Immature natural killer cell (primary cell): ENCODE data around the gene PRSS2. TPM values are rescaled to one million over a fixed set of nuclear protein-coding genes. Genes with fewer than 3 reads are reported as not detected.
A peak's percentile ranks its signal among the peaks of the same experiment; 100 is the strongest.

ENCODE experiments used
- DNase-seq, 3 donors: peaks; one replicate each; pipeline ENCODE4 v3.0.0; 2022; ENCODE audit warnings: mixed read lengths in 1 of 3
- H3K27ac Mint-ChIP-seq, 6 donors: one replicate each; pipeline ENCODE4 v1.8.0; 2020; ENCODE audit warnings: mixed read lengths in 6 of 6, mild to moderate bottlenecking in 5 of 6, inconsistent platforms in 4 of 6, moderate library complexity in 3 of 6
- H3K27me3 Mint-ChIP-seq, 3 donors: one replicate each; pipeline ENCODE4 v1.8.0; 2020 to 2021; ENCODE audit warnings: low read depth in 3 of 3, mild to moderate bottlenecking in 3 of 3, mixed read lengths in 3 of 3, moderate library complexity in 3 of 3, inconsistent platforms in 1 of 3
- H3K36me3 Mint-ChIP-seq, 3 donors: one replicate each; pipeline ENCODE4 v1.8.0; 2020; ENCODE audit warnings: mixed read lengths in 3 of 3, inconsistent platforms in 2 of 3, mild to moderate bottlenecking in 2 of 3
- H3K4me1 Mint-ChIP-seq, 2 donors: one replicate each; pipeline ENCODE4 v1.8.0; 2020; ENCODE audit warnings: inconsistent platforms in 2 of 2, mild to moderate bottlenecking in 2 of 2, mixed read lengths in 2 of 2, moderate library complexity in 1 of 2
- H3K4me3 Mint-ChIP-seq, 5 donors: one replicate each; pipeline ENCODE4 v1.8.0; 2020; ENCODE audit warnings: mild to moderate bottlenecking in 5 of 5, mixed read lengths in 5 of 5, inconsistent platforms in 3 of 5, moderate library complexity in 3 of 5
- H3K9me3 Mint-ChIP-seq, 6 donors: one replicate each; pipeline ENCODE4 v1.8.0; 2020; ENCODE audit warnings: mild to moderate bottlenecking in 6 of 6, mixed read lengths in 6 of 6, inconsistent platforms in 4 of 6, moderate library complexity in 3 of 6
- polyA plus RNA-seq, 3 donors: library from polyadenylated mRNA; unstranded; fragments of 300-500 nt; fragmentation: Illumina TruSeq; gene quantifications; one replicate each; pipeline ENCODE4 v1.2.3, GENCODE V29; 2021

PRSS2 gene
- polyA plus RNA-seq, 3 donors from 2014 or later: not detected

DNA sequence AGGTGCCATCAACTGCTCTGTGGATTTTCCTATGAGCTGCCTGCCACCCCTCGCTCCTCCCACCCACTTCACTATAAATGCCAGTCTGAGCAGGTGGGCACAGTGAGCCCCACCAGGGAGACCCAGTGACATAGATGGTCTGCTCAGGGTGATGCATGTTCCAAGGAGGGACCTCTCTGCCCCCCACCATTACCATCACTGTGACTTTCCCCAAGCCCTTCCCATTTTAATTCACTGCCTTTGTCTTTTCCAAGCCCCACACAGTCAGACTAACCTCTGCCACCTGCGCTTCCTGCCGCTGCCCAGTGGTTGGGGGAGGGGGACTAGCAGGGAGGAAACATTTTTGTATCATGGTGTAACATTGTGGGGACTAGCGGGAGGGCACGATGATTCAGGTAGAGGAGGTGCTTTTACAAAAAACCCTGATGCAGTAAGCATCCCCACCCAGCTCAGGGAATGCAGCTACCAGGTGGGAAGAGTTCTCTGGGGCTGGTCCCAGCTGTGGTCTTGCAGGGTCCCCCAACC is 24.6 kb downstream of the PRSS2 start:
- Mint-ChIP-seq H3K36me3 (peaks cover 20 to 45% (median 42%) of the 10 kb centered on the region in 3 donors), H3K4me3 (peak overlapping the region; percentile 98 to 100 (median 100))
- peak; percentile 62 to 67 (median 66) for DNase-seq

DNA sequence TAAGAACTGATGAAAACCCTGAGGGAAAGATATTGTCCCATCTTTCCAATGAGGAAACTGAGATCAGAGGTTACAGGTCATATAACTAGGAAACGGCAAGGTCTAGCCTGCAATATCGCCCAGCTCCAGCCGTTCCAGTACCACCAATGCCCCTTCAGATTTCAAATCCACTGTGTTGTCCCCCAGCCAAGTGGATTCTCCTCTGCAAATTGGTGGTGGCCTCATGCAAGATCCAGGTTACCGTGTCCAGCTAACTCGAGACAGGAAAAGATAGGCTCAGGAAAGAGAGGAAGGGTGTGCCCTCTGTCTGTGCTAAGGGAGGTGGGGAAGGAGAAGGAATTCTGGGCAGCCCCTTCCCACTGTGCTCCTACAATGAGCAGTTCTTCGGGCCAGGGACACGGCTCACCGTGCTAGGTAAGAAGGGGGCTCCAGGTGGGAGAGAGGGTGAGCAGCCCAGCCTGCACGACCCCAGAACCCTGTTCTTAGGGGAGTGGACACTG is 25.3 kb downstream of the PRSS2 start:
- peak in 1 of 3 donors; percentile 16 for DNase-seq
- Mint-ChIP-seq H3K9me3 (no peaks in the 10 kb centered on the region), H3K27ac (peak overlapping the region; percentile 97 to 100 (median 100)), H3K36me3 (peaks cover 25 to 46% (median 43%) of the 10 kb centered on the region in 3 donors), H3K27me3 (peaks cover 16 to 34% (median 24%) of the 10 kb centered on the region in 3 donors), H3K4me3 (peak overlapping the region; percentile 98 to 100 (median 100)), H3K4me1 (peaks cover 83% of the 10 kb centered on the region in 2 donors)

More for the DNA sequence above, 24.6 kb downstream of the PRSS2 start:
- Mint-ChIP-seq H3K9me3 (no peaks in the 10 kb centered on the region), H3K27me3 (peaks cover 16 to 34% (median 24%) of the 10 kb centered on the region in 3 donors), H3K27ac (peak overlapping the region; percentile 97 to 100 (median 100)), H3K4me1 (peaks cover 83% of the 10 kb centered on the region in 2 donors)

DNA sequence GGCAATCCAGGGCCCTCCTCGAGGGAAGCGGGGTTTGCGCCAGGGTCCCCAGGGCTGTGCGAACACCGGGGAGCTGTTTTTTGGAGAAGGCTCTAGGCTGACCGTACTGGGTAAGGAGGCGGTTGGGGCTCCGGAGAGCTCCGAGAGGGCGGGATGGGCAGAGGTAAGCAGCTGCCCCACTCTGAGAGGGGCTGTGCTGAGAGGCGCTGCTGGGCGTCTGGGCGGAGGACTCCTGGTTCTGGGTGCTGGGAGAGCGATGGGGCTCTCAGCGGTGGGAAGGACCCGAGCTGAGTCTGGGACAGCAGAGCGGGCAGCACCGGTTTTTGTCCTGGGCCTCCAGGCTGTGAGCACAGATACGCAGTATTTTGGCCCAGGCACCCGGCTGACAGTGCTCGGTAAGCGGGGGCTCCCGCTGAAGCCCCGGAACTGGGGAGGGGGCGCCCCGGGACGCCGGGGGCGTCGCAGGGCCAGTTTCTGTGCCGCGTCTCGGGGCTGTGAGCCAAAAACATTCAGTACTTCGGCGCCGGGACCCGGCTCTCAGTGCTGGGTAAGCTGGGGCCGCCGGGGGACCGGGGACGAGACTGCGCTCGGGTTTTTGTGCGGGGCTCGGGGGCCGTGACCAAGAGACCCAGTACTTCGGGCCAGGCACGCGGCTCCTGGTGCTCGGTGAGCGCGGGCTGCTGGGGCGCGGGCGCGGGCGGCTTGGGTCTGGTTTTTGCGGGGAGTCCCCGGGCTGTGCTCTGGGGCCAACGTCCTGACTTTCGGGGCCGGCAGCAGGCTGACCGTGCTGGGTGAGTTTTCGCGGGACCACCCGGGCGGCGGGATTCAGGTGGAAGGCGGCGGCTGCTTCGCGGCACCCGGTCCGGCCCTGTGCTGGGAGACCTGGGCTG is 26.0 kb downstream of the PRSS2 start:
- Mint-ChIP-seq H3K36me3 (peaks cover 29 to 47% (median 42%) of the 10 kb centered on the region in 3 donors), H3K4me3 (peak overlapping the region; percentile 98 to 100 (median 100)), H3K27ac (peak overlapping the region; percentile 97 to 100 (median 100)), H3K4me1 (peaks cover 83 to 84% of the 10 kb centered on the region in 2 donors), H3K9me3 (no peaks in the 10 kb centered on the region), H3K27me3 (peaks cover 16 to 34% (median 24%) of the 10 kb centered on the region in 3 donors)
- DNase-seq: peak; percentile 37 to 52 (median 44)

DNA sequence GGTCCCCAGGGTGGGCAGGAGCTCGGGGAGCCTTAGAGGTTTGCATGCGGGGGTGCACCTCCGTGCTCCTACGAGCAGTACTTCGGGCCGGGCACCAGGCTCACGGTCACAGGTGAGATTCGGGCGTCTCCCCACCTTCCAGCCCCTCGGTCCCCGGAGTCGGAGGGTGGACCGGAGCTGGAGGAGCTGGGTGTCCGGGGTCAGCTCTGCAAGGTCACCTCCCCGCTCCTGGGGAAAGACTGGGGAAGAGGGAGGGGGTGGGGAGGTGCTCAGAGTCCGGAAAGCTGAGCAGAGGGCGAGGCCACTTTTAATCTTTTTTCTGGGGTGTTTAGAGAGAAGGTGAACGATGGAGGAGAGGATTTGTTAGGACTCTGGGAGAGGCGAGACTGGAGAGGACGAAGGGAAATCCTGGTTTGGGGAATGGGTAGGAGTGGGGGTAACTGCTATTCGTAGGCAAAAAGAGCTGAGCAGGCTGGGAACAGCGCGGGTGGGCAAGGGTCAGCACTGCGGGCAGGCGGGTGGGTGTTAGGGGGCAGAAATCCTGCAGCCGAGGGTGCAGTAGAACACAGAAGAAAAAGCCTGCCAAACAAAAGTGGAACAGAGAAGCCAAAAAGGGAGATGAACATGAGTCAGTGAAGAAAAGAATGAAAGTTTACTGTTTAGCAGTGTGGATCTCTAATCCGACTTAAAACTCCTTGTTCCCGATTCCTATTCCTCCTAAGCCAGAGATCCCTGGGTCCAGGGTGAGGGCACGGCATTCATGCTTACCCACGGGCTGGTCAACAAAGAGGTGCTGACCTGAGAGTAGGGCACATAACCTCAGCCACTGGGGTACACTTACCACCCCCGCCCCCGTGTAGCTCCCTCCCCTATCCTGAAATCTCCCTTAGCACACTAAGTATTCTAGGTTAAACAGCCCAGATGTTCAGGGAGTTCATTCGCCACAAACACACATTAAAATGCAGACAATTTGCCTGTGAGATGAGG is 26.9 kb downstream of the PRSS2 start:
- peak; percentile 38 to 55 (median 48) for DNase-seq
- Mint-ChIP-seq H3K27me3 (peaks cover 16 to 34% (median 24%) of the 10 kb centered on the region in 3 donors), H3K36me3 (peaks cover 38 to 50% (median 46%) of the 10 kb centered on the region in 3 donors)

DNA sequence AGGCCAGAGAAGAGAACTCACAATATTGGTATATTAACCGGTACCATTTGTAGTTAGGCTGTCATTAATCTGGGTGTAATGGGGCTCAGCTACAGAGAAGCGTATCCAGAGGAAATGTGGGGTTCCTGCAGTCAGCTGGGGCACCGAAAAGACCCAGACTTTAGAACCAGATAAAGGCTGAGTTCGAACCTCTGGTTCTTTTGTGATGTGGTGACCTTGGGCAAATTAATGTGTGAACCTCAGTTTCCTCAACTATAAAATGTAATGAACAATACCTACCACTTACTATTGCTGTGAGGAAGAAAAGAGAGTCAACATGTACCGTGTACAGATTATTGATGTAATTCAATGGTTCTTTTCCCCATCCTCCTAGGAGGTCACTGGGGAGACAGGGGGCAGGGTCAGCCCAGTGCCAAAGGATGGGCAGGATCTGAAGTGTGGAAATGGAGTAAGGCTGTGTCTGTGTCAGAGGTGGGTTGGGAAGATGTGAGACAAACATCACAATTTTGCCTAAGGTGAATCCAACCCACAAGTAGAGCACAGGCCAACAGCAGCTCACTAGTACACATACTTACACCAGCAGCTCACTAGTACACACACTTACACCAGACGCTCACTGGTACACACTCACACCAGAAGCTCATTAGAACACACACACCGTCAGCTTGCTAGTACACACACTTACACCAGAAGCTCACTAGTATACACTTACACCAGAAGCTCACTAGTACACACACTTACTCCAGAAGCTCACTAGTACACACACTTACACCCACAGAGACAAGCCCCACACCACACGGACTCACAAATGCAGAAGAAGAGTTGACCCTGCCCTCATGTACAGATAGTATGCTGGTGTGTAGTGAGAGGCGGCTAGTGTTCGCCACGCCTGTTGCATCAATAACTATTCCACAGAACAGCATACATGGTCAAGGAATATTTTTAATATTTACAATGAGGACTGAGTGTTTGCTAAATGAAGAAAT is 28.0 kb downstream of the PRSS2 start:
- peak in 2 of 3 donors; percentile 53 to 57 for DNase-seq
- no peaks in the 10 kb centered on the region for H3K9me3 Mint-ChIP-seq
- H3K4me1 Mint-ChIP-seq: peaks cover 83 to 88% of the 10 kb centered on the region in 2 donors
- peak overlapping the region; percentile 98 to 100 (median 100) for H3K4me3 Mint-ChIP-seq
- peaks cover 16 to 34% (median 24%) of the 10 kb centered on the region in 3 donors for H3K27me3 Mint-ChIP-seq
- peak overlapping the region; percentile 97 to 100 (median 100) for H3K27ac Mint-ChIP-seq
- peaks cover 41 to 53% (median 46%) of the 10 kb centered on the region in 3 donors for H3K36me3 Mint-ChIP-seq

More for the DNA sequence above, 26.9 kb downstream of the PRSS2 start:
- Mint-ChIP-seq H3K9me3 (no peaks in the 10 kb centered on the region), H3K4me3 (peak overlapping the region; percentile 98 to 100 (median 100)), H3K27ac (peak overlapping the region; percentile 97 to 100 (median 100)), H3K4me1 (peaks cover 83 to 86% of the 10 kb centered on the region in 2 donors)

DNA sequence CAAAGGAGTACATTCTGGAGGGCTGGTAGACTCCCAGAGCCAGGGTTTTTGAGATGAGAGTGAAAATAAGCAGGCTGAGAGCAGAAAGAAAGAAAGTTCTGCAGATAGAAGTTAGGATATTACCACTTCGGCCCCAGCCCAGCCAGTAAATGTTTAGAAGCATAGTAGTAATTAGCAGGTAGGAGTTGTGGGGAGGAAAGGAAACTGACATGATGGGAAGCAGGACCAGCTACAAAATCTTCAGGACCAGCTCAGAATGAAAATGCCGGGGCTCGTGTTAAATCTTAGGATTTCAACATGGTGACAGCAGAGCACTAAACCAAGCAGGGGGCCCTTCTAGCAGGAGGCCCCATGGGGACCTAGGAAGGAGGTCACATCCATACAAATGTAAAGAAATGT is 28.7 kb downstream of the PRSS2 start:
- Mint-ChIP-seq H3K27ac (peak overlapping the region; percentile 97 to 100 (median 100)), H3K27me3 (peaks cover 16 to 34% (median 22%) of the 10 kb centered on the region in 3 donors), H3K4me1 (peaks cover 83 to 88% of the 10 kb centered on the region in 2 donors), H3K9me3 (no peaks in the 10 kb centered on the region), H3K36me3 (peaks cover 39 to 57% (median 45%) of the 10 kb centered on the region in 3 donors), H3K4me3 (peak overlapping the region; percentile 98 to 100 (median 100))
- no peak for DNase-seq

DNA sequence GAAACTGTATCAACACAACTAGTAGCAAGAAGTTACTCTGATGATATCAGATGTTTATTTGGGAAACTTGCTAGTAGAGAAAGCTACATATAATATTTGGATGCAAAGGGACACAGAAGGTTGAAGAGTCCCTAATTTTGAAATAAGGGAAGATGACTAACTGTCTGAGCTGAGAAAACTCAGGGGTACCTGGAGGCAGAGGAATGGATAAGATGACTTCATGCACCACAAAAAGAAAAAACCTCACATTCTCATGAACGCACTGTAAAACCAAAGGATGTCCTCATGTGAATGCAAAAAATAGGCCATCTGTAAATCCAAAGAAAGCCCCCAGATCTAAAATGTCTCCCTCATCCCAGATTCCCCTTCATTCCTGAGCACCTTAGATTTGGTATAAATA is 29.3 kb downstream of the PRSS2 start:
- Mint-ChIP-seq H3K4me1 (peaks cover 83 to 88% of the 10 kb centered on the region in 2 donors), H3K27me3 (peaks cover 19 to 38% (median 22%) of the 10 kb centered on the region in 3 donors), H3K36me3 (peaks cover 42 to 63% (median 52%) of the 10 kb centered on the region in 3 donors), H3K27ac (peak overlapping the region; percentile 97 to 100 (median 100)), H3K9me3 (no peaks in the 10 kb centered on the region), H3K4me3 (peak overlapping the region; percentile 98 to 100 (median 100))
- peak in 1 of 3 donors; percentile 41 for DNase-seq

DNA sequence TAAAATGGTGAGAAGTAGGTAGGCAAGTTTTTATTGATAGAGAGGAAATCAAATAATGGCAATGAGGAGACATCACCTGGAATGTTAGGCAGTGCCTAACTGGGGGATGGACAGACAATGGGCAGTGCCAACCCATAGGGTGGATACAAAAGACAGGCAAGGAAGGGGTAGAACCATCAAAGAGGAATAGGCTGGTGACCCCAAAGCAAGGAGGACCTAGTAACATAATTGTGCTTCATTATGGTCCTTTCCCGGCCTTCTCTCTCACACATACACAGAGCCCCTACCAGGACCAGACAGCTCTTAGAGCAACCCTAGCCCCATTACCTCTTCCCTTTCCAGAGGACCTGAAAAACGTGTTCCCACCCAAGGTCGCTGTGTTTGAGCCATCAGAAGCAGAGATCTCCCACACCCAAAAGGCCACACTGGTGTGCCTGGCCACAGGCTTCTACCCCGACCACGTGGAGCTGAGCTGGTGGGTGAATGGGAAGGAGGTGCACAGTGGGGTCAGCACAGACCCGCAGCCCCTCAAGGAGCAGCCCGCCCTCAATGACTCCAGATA is 30.0 kb downstream of the PRSS2 start:
- DNase-seq: no peak
- peak overlapping the region; percentile 98 to 100 (median 100) for H3K4me3 Mint-ChIP-seq
- peaks cover 14 to 33% (median 19%) of the 10 kb centered on the region in 3 donors for H3K27me3 Mint-ChIP-seq
- no peaks in the 10 kb centered on the region for H3K9me3 Mint-ChIP-seq
- H3K27ac Mint-ChIP-seq: peak overlapping the region; percentile 97 to 100 (median 100)
- H3K36me3 Mint-ChIP-seq: peaks cover 42 to 63% (median 53%) of the 10 kb centered on the region in 3 donors
- peaks cover 83 to 88% of the 10 kb centered on the region in 2 donors for H3K4me1 Mint-ChIP-seq

DNA sequence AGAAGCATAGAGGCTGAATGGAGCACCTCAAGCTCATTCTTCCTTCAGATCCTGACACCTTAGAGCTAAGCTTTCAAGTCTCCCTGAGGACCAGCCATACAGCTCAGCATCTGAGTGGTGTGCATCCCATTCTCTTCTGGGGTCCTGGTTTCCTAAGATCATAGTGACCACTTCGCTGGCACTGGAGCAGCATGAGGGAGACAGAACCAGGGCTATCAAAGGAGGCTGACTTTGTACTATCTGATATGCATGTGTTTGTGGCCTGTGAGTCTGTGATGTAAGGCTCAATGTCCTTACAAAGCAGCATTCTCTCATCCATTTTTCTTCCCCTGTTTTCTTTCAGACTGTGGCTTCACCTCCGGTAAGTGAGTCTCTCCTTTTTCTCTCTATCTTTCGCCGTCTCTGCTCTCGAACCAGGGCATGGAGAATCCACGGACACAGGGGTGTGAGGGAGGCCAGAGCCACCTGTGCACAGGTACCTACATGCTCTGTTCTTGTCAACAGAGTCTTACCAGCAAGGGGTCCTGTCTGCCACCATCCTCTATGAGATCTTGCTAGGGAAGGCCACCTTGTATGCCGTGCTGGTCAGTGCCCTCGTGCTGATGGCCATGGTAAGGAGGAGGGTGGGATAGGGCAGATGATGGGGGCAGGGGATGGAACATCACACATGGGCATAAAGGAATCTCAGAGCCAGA is 31.0 kb downstream of the PRSS2 start:
- peaks cover 90% of the 10 kb centered on the region in 2 donors for H3K4me1 Mint-ChIP-seq
- peaks cover 6 to 25% (median 9%) of the 10 kb centered on the region in 3 donors for H3K27me3 Mint-ChIP-seq
- peak overlapping the region; percentile 28 to 73 (median 57) for H3K4me3 Mint-ChIP-seq
- H3K27ac Mint-ChIP-seq: peak overlapping the region; percentile 97 to 100 (median 100)
- peaks cover 42 to 63% (median 53%) of the 10 kb centered on the region in 3 donors for H3K36me3 Mint-ChIP-seq
- H3K9me3 Mint-ChIP-seq: no peaks in the 10 kb centered on the region
- DNase-seq: no peak

DNA sequence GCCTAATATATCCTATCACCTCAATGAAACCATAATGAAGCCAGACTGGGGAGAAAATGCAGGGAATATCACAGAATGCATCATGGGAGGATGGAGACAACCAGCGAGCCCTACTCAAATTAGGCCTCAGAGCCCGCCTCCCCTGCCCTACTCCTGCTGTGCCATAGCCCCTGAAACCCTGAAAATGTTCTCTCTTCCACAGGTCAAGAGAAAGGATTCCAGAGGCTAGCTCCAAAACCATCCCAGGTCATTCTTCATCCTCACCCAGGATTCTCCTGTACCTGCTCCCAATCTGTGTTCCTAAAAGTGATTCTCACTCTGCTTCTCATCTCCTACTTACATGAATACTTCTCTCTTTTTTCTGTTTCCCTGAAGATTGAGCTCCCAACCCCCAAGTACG is 31.5 kb downstream of the PRSS2 start:
- Mint-ChIP-seq H3K4me1 (peaks cover 95 to 96% of the 10 kb centered on the region in 2 donors), H3K27ac (peak overlapping the region; percentile 97 to 100 (median 100)), H3K9me3 (no peaks in the 10 kb centered on the region), H3K4me3 (peak overlapping the region in 4 of 5 donors; percentile 36 to 62 (median 57)), H3K36me3 (peaks cover 42 to 63% (median 53%) of the 10 kb centered on the region in 3 donors), H3K27me3 (peaks cover 6 to 27% (median 9%) of the 10 kb centered on the region in 3 donors)
- DNase-seq: no peak

DNA sequence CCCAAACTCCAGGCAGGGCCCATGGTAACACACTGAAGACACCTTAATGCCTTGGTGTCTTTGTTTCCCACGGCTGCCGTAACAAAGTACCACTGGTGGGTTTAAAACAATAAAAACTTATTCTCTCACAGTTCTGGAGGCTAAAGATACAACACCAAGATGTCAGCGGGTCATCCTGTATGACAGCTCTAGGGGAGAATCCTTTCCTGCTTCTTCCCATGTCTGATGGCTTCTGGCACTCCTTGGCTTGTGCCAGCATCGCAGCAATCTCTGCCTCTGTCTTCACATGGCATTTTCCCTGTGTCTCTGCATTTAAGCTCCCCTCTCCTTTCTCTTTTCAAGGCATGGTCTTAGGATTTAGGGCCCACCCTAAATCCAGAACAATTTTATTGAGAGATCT is 33.1 kb downstream of the PRSS2 start:
- Mint-ChIP-seq H3K27ac (peak overlapping the region; percentile 97 to 100 (median 100)), H3K9me3 (no peaks in the 10 kb centered on the region), H3K36me3 (peaks cover 38 to 58% (median 50%) of the 10 kb centered on the region in 3 donors), H3K27me3 (peaks cover 5 to 25% (median 9%) of the 10 kb centered on the region in 3 donors), H3K4me1 (peaks cover 100% of the 10 kb centered on the region in 2 donors), H3K4me3 (peak overlapping the region; percentile 70 to 83 (median 72))
- DNase-seq: no peak
